PC-9 (cell line): ENCODE measurements around the gene DLGAP4.

Experiments used
- EZH2 ChIP-seq: fragments of 200-600 bp; sonication (generic); IDR thresholded peaks from 2 replicates; pipeline ENCODE4 v1.8.0; 2017; ENCODE audit warnings: antibody characterized with exemption, low read depth
- TF ChIP-seq, protein P1 (sequence below): fragments of 200-600 bp; sonication (generic); conservative IDR thresholded peaks from 2 replicates; pipeline ENCODE4 v1.6.1; 2017; ENCODE audit warnings: mixed run types, antibody characterized with exemption, mild to moderate bottlenecking, moderate library complexity

DNA sequence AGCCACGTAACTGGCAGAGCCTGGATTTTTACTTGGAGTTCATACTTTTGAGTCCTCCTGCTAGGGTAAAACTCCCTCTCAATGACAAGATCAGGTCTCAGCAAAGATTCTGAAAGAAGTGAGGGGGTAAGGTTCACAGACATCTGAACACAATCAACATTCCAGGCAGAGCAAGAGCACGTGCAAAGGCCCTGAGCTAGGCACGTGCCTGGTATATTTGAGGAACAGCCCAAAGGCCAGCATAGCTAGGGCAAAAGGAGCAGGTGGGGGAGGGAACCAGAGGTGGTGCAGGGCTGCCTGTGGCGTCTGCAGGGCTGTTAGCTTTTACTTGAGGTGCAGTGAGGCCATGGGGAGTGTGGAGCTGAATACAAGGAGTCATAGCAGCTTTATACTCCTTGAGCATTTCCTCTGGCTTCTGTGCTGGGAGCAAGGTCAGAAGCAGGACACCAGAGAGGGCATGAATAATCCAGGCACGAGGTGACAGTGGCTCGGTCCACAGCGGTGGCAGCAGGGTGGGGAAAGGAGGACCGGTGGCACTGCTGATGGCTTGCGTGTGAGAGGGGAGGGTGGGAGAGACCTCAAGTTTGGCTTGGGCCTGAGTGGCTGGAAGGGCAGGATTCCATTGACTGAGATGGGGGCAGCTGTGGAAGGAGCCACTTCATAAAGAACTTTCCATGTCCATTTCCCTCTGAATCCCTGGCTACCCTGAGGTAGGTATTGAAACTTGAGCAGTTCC, 57.0 kb downstream of the DLGAP4 start:
- TF ChIP-seq, protein P1, sequence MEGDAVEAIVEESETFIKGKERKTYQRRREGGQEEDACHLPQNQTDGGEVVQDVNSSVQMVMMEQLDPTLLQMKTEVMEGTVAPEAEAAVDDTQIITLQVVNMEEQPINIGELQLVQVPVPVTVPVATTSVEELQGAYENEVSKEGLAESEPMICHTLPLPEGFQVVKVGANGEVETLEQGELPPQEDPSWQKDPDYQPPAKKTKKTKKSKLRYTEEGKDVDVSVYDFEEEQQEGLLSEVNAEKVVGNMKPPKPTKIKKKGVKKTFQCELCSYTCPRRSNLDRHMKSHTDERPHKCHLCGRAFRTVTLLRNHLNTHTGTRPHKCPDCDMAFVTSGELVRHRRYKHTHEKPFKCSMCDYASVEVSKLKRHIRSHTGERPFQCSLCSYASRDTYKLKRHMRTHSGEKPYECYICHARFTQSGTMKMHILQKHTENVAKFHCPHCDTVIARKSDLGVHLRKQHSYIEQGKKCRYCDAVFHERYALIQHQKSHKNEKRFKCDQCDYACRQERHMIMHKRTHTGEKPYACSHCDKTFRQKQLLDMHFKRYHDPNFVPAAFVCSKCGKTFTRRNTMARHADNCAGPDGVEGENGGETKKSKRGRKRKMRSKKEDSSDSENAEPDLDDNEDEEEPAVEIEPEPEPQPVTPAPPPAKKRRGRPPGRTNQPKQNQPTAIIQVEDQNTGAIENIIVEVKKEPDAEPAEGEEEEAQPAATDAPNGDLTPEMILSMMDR = no peak
- no peak for TF ChIP-seq EZH2
